ENCODE data around the gene MPV17L2.

The MPV17L2 gene

GRCh38 chr19:18218600-18218999 lies 25.6 kb downstream of the MPV17L2 start:
- no peak for TF ChIP-seq SIN3A (IDR thresholded peaks at IDR 0.05; ENCODE audit: borderline replicate concordance, insufficient read depth, low read length)
- no peak for TF ChIP-seq POLR2AphosphoS5 (IDR thresholded peaks at IDR 0.05; ENCODE audit: low read depth, low read length)
- no peak for TF ChIP-seq REST (IDR thresholded peaks at IDR 0.05; ENCODE audit: insufficient read depth in 1 of 2, low read depth in 2 of 2, low read length in 2 of 2)

- TF ChIP-seq TAF1 (IDR thresholded peaks at IDR 0.05; ENCODE audit: borderline replicate concordance, insufficient read depth, low read length): no peak
- no peak for TF ChIP-seq REST (IDR thresholded peaks at IDR 0.05; ENCODE audit: insufficient read depth in 1 of 2, low read depth in 2 of 2, low read length in 2 of 2)
- TF ChIP-seq FOXP2 (optimal IDR thresholded peaks at IDR 0.05; ENCODE audit: borderline replicate concordance, extremely low read depth, extremely low read length, insufficient read depth): no peak
- TF ChIP-seq POLR2AphosphoS5 (IDR thresholded peaks at IDR 0.05; ENCODE audit: low read depth, low read length): no peak
- TF ChIP-seq SIN3A (IDR thresholded peaks at IDR 0.05; ENCODE audit: borderline replicate concordance, insufficient read depth, low read length): no peak
These were observed 27.1 kb downstream of the MPV17L2 start for GRCh38 chr19:18219911-18220631.

GRCh38 chr19:18220632-18221275 lies 27.7 kb downstream of the MPV17L2 start:
- TF ChIP-seq SIN3A (IDR thresholded peaks at IDR 0.05; ENCODE audit: borderline replicate concordance, insufficient read depth, low read length) (no peak), TAF1 (IDR thresholded peaks at IDR 0.05; ENCODE audit: borderline replicate concordance, insufficient read depth, low read length) (no peak), FOXP2 (optimal IDR thresholded peaks at IDR 0.05; ENCODE audit: borderline replicate concordance, extremely low read depth, extremely low read length, insufficient read depth) (no peak), REST (IDR thresholded peaks at IDR 0.05; ENCODE audit: insufficient read depth in 1 of 2, low read depth in 2 of 2, low read length in 2 of 2) (no peak), POLR2AphosphoS5 (IDR thresholded peaks at IDR 0.05; ENCODE audit: low read depth, low read length) (no peak)

GRCh38 chr19:18221815-18222725 lies 29.1 kb downstream of the MPV17L2 start:
- TF ChIP-seq SIN3A (IDR thresholded peaks at IDR 0.05; ENCODE audit: borderline replicate concordance, insufficient read depth, low read length) (no peak), POLR2AphosphoS5 (IDR thresholded peaks at IDR 0.05; ENCODE audit: low read depth, low read length) (no peak), REST (IDR thresholded peaks at IDR 0.05; ENCODE audit: insufficient read depth in 1 of 2, low read depth in 2 of 2, low read length in 2 of 2) (no peak), TAF1 (IDR thresholded peaks at IDR 0.05; ENCODE audit: borderline replicate concordance, insufficient read depth, low read length) (no peak), FOXP2 (optimal IDR thresholded peaks at IDR 0.05; ENCODE audit: borderline replicate concordance, extremely low read depth, extremely low read length, insufficient read depth) (no peak)

Measured in PFSK-1 (cell line).